WI38 (cell line): Measurements from ENCODE around the gene MCC.

ENCODE experiments used
- H3K4me3 ChIP-seq: 2 replicates; pipeline ENCODE4 v1.5.1; 2011; ENCODE audit warnings: low read depth, mild to moderate bottlenecking, control low read depth, low read length
- CTCF ChIP-seq: IDR thresholded peaks from 2 replicates; pipeline ENCODE4 v1.5.1; 2012; ENCODE audit warnings: low read depth, mild to moderate bottlenecking, control low read depth, low read length

Gene MCC

GRCh38 chr5:113321276-113321675, 167.0 kb downstream of the MCC start:
- no peak overlapping the region for H3K4me3 ChIP-seq
- TF ChIP-seq CTCF: no peak

DNA sequence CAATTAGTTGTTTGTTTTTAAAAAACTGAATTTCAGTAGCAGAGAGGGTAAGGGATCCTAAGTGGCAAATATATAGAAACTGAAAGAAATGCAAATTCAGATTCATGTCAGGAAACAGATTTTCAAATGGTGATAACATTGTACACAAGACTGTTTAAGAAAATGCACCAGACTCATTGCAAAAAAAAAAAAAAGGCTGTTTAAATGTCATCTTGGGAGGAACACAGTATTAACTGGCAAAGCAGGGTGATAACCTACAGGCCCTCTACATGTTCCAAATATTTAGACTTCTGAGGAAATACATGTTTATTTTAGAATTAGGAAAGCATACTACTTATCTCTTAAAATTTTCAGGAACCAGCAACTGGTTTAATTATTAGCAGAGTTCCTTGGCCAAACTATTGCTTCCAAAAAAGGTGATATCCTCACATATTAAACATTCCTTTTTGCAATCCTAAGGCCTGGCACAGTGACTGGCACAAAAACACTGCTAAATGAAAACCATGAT, 167.9 kb downstream of the MCC start:
- no peak overlapping the region for H3K4me3 ChIP-seq
- TF ChIP-seq CTCF: no peak

- H3K4me3 ChIP-seq: no peak overlapping the region
- TF ChIP-seq CTCF: no peak
These were observed 168.8 kb downstream of the MCC start for GRCh38 chr5:113319256-113320053.

GRCh38 chr5:113317636-113318035, 170.6 kb downstream of the MCC start:
- no peak for TF ChIP-seq CTCF
- H3K4me3 ChIP-seq: no peak overlapping the region

DNA sequence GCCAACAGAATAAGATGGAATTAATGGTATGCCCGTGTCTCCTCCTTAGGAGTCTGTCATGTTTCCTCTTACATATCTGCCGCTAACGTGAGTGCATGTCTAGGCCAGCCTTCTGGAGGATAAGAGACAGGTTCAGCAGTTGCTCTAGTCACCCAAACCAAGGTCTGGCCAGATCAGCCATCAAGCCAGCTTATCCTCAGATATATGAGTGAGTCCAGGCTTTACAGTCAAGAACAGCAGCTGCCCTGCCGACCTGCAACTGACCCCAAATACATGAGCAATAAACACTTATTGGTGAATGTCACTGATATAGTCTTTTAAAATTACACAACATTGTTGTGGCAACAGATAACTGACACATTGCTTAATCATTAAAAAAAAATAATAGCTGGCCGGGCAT, 177.0 kb downstream of the MCC start:
- H3K4me3 ChIP-seq: no peak overlapping the region

DNA sequence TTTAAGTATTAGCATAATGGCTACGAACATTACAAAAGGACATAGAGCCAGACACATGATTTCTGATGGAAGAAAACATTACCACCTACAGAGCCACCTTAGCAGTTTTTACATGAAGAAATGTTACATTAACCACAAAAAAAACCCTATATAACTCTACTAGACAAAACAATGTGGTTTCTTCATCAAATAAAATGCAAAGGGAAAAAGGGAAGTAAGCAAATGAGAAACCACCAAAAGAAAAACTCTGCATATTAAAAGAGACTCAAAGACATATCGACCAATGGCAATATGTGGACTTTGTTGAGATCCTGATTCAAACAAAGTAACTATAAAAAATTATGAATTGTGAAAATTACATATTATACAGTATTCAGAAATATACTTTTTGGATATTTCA, 186.1 kb downstream of the MCC start:
- no peak overlapping the region for H3K4me3 ChIP-seq
- no peak for TF ChIP-seq CTCF

More for the DNA sequence above, 177.0 kb downstream of the MCC start:
- no peak for TF ChIP-seq CTCF

GRCh38 chr5:113299591-113299990, 188.7 kb downstream of the MCC start:
- no peak overlapping the region for H3K4me3 ChIP-seq
- TF ChIP-seq CTCF: no peak
